HepG2 (cell line): Measurements from ENCODE around the gene OAS2. TPM values are rescaled to one million over a fixed set of nuclear protein-coding genes. Genes with fewer than 3 reads are reported as not detected.
A peak's percentile ranks its signal among the peaks of the same experiment; 100 is the strongest.

Experiments used
- ATAC-seq: fragments of 200-7000 bp; cut with Tn5 transposase; 3 replicates; pipeline ENCODE4 v1.9.1; 2020; ENCODE audit warnings: mild to moderate bottlenecking, moderate library complexity
- BruUV-seq: library from RNA; stranded (reverse); fragments of 400-500 nt; replicated peaks from 2 replicates; lab custom pipeline; 2021; lab: Mats Ljungman, UMichigan
- CTCF ChIA-PET: fragments of 300-600 bp; formaldehyde crosslinking; extraction: SDS; loops from one replicate; lab custom pipeline; 2021; ENCODE audit warnings: low total read pairs, inconsistent platforms, low intra/inter-chr PET ratio; lab: Yijun Ruan, JAX
- POLR2A ChIA-PET: fragments of 350-600 bp; sonication (Branson Sonifier 250); formaldehyde crosslinking; loops from one replicate; lab custom pipeline; 2020; ENCODE audit warnings: antibody characterized with exemption, inconsistent platforms; lab: Yijun Ruan, JAX
- DNase-seq: peaks from one replicate; pipeline ENCODE4 v3.0.0-alpha.2; 2015; ENCODE audit warnings: low spot score
- FAIRE-seq: peaks from 3 replicates; lab custom pipeline; 2011; peaks lifted over from hg19 to GRCh38; lab: Jason Lieb, UNC
- H2AFZ ChIP-seq: one replicate; pipeline ENCODE4 v1.6.1; 2011; ENCODE audit warnings: low read length, inconsistent platforms
- H3K27ac ChIP-seq: fragments of 300-600 bp; 3 replicates; pipeline ENCODE4 v1.8.0; 2011; ENCODE audit warnings: mixed run types, mild to moderate bottlenecking, mixed read lengths, low read length, inconsistent platforms; ENCODE audit not compliant: insufficient read depth; ENCODE audit errors: extremely low read length
- H3K27me3 ChIP-seq, 2 experiments: fragments of 200-600 bp in 1 of 2; 2 replicates in 1 of 2; 3 replicates in 1 of 2; pipeline versions ENCODE4 v1.6.0 to v1.8.0; 2011; ENCODE audit warnings: low read length in 2 of 2, mild to moderate bottlenecking in 2 of 2, moderate library complexity in 2 of 2, inconsistent platforms in 1 of 2; ENCODE audit not compliant: insufficient read depth in 2 of 2, control insufficient read depth in 1 of 2
- H3K36me3 ChIP-seq, 2 experiments: fragments of 200-600 bp in 1 of 2; replicated peaks in 1 of 2; 2 replicates in 1 of 2; 3 replicates in 1 of 2; pipeline versions ENCODE4 v1.5.1 to v1.8.0; 2011; ENCODE audit warnings: low read length in 2 of 2, inconsistent platforms in 1 of 2; ENCODE audit not compliant: insufficient read depth in 2 of 2, control insufficient read depth in 1 of 2
- H3K4me1 ChIP-seq: 2 replicates; pipeline ENCODE4 v1.5.1; 2012; ENCODE audit warnings: low read length, inconsistent platforms; ENCODE audit not compliant: insufficient read depth
- H3K4me2 ChIP-seq: 2 replicates; pipeline ENCODE4 v1.6.0; 2011; ENCODE audit warnings: low read depth, low read length, inconsistent platforms
- H3K4me3 ChIP-seq, 3 experiments: fragments of 200-600 bp in 1 of 3; sonication (generic), shearing (Covaris generic) in 1 of 3; replicated peaks in 1 of 3; 2 replicates each; pipeline ENCODE4 v1.5.1; 2011 to 2016; ENCODE audit warnings: low read length in 3 of 3, inconsistent platforms in 2 of 3, low read depth in 2 of 3, mild to moderate bottlenecking in 2 of 3, control low read depth in 1 of 3, mixed read lengths in 1 of 3; ENCODE audit not compliant: insufficient read depth in 1 of 3
- H3K79me2 ChIP-seq: one replicate; pipeline ENCODE4 v1.6.1; 2011; ENCODE audit warnings: low read length, inconsistent platforms; ENCODE audit not compliant: insufficient read depth
- H3K9ac ChIP-seq: 2 replicates; pipeline ENCODE4 v1.6.0; 2011; ENCODE audit warnings: mild to moderate bottlenecking, low read depth, low read length, inconsistent platforms; ENCODE audit not compliant: insufficient read depth
- H3K9me3 ChIP-seq: 2 replicates; pipeline ENCODE4 v1.5.1; 2012; ENCODE audit warnings: mild to moderate bottlenecking, low read length
- H4K20me1 ChIP-seq: 2 replicates; pipeline ENCODE4 v1.6.0; 2011; ENCODE audit warnings: inconsistent platforms, mild to moderate bottlenecking, low read length, moderate library complexity; ENCODE audit not compliant: insufficient read depth
- AHDC1 ChIP-seq: sonication (generic); formaldehyde crosslinking; IDR thresholded peaks from 2 replicates; pipeline ENCODE4 v1.5.1; 2020; ENCODE audit warnings: mild to moderate bottlenecking, missing genetic modification reagents, borderline replicate concordance
- CTCF ChIP-seq: sonication (generic); formaldehyde crosslinking; IDR thresholded peaks from 2 replicates; pipeline ENCODE4 v1.5.0; 2020; ENCODE audit warnings: mild to moderate bottlenecking, missing genetic modification reagents, moderate library complexity
- DMAP1 ChIP-seq: IDR thresholded peaks from 2 replicates; pipeline ENCODE4 v1.6.1; 2016
- HNF4A ChIP-seq: sonication (generic); formaldehyde crosslinking; IDR thresholded peaks from 2 replicates; pipeline ENCODE4 v1.4.0; 2020; ENCODE audit warnings: missing genetic modification reagents
- MNT ChIP-seq: fragments of 450-650 bp; IDR thresholded peaks from 2 replicates; pipeline ENCODE4 v1.6.1; 2016
- SIN3A ChIP-seq: IDR thresholded peaks from 2 replicates; pipeline ENCODE4 v1.6.1; 2011; ENCODE audit warnings: low read depth, mild to moderate bottlenecking, control low read depth, low read length, borderline replicate concordance
- TOPORS ChIP-seq: sonication (generic); formaldehyde crosslinking; IDR thresholded peaks from 2 replicates; pipeline ENCODE4 v1.8.0; 2023; ENCODE audit warnings: mild to moderate bottlenecking, missing genetic modification reagents
- ZBTB7A ChIP-seq: sonication (generic); formaldehyde crosslinking; IDR thresholded peaks from 2 replicates; pipeline ENCODE4 v1.8.0; 2022; ENCODE audit warnings: mild to moderate bottlenecking, missing genetic modification reagents
- ZNF503 ChIP-seq: sonication (generic); formaldehyde crosslinking; IDR thresholded peaks from 2 replicates; pipeline ENCODE4 v1.4.0; 2020; ENCODE audit warnings: missing genetic modification reagents
- ZNF639 ChIP-seq: conservative IDR thresholded peaks from 2 replicates; pipeline ENCODE4 v1.6.1; 2018; ENCODE audit warnings: missing genetic modification reagents
- ZNF713 ChIP-seq: sonication (generic); formaldehyde crosslinking; IDR thresholded peaks from 2 replicates; pipeline ENCODE4 v1.4.0; 2020; ENCODE audit warnings: mild to moderate bottlenecking, missing genetic modification reagents
- WGBS: methylation state at CpG from one replicate; pipeline ENCODE4 v1.1.6; 2017; ENCODE audit warnings: low lambda C conversion rate; 5-methylcytosine and 5-hydroxymethylcytosine counted together
- in situ Hi-C: cut with HindIII; loops from 2 replicates; pipeline ENCODE4 v1.10.0; 2017; ENCODE audit warnings: low pct_unique_long_range_greater_than_20kb; ENCODE audit not compliant: extremely low pct_ligation_motif_present
- intact Hi-C: fragments of 100-400 bp; cut with micrococcal nuclease; formaldehyde crosslinking; loops from one replicate; pipeline ENCODE4 v1.10.0; 2022; ENCODE audit not compliant: unreplicated experiment
- polyA plus RNA-seq, 8 experiments: library from polyadenylated mRNA; depleted of rRNA in 3 of 8; stranded (reverse) in 7 of 8; unstranded in 1 of 8; fragments of >200 nt; fragmentation: Illumina TruSeq in 4 of 8; extraction: Trizol in 4 of 8; gene quantifications; 2 replicates each; pipeline versions ENCODE4 v1.2.1 to v1.2.3, GENCODE V29; 2011 to 2016; ENCODE audit warnings: low read depth in 4 of 8, missing spikeins in 1 of 8, mixed read lengths in 1 of 8; ENCODE audit not compliant: insufficient read depth in 1 of 8
- total RNA-seq, 5 experiments: library from RNA; depleted of rRNA; stranded (reverse); fragments of >200 nt; fragmentation: Illumina TruSeq; extraction: Trizol; gene quantifications; 2 replicates each; pipeline ENCODE4 v1.2.3, GENCODE V29; 2016; ENCODE audit warnings: low read depth in 1 of 5

Gene OAS2
- total and polyA plus RNA-seq, 2 of the 13 experiments (the other 11 are each of a cell fraction or from before 2014, with no cell fraction given) = 0.05 to 0.24 TPM

GRCh38 chr12:113002155-113002554, 23.8 kb downstream of the OAS2 start (continued):
- TF ChIP-seq SIN3A = no peak
- peak; percentile 51 for TF ChIP-seq CTCF (CRISPR knock-in tag)
- peak; percentile 91 for TF ChIP-seq HNF4A (CRISPR knock-in tag)
- TF ChIP-seq MNT = 0 out of 2 replicates have a peak, but pooled peaks have one; percentile 26

- DNase-seq (no peak), ATAC-seq (no peak), FAIRE-seq (no peak)
- Histone ChIP-seq H3K4me1 (peaks cover 12% of the 10 kb centered on the region), H3K4me2 (0 out of 2 replicates have a peak overlapping the region, but pooled peaks have one; percentile 3), H3K79me2 (no peaks in the 10 kb centered on the region), H2AFZ (no peak overlapping the region), H3K4me3 (no peak overlapping the region), H4K20me1 (no peaks in the 10 kb centered on the region), H3K36me3 (no peaks in the 10 kb centered on the region), H3K27me3 (peaks cover 3 to 14% of the 10 kb centered on the region in 2 experiments; a peak in 2 of 5 replicates), H3K9ac (no peak overlapping the region), H3K27ac (no peak overlapping the region), H3K9me3 (no peaks in the 10 kb centered on the region)
- 71% methylated on average over 4 of the region's 5 CpGs for WGBS
- ChIA-PET CTCF (interaction anchor here (1.0 to 2.0 kb wide), 2 partner anchors 10 to 17 kb away, joined by 3 to 7 read pairs; no protein-coding TSS in a partner anchor), POLR2A (interaction anchor here (0.9 kb wide), 1 partner anchor 9 kb away, joined by 3 read pairs; no protein-coding TSS in a partner anchor)
- intact Hi-C loops (no loop called here), in situ Hi-C loops (no loop called here)
- BruUV-seq = no TSS peak
- TF ChIP-seq ZNF639 (CRISPR knock-in tag) = no peak
- no peak for TF ChIP-seq AHDC1 (CRISPR knock-in tag)
- TF ChIP-seq ZNF713 = no peak
- no peak for TF ChIP-seq ZBTB7A (CRISPR knock-in tag)
- no peak for TF ChIP-seq ZNF503
- no peak for TF ChIP-seq DMAP1 (CRISPR knock-in tag)
- TF ChIP-seq TOPORS (CRISPR knock-in tag) = no peak
Measured at GRCh38 chr12:113002676-113003075, 24.4 kb downstream of the OAS2 start.
